Tibial nerve (tissue), 4 donors: ENCODE data around the gene CKAP2L. TPM values are rescaled to one million over a fixed set of nuclear protein-coding genes. Genes with fewer than 3 reads are reported as not detected.

Source experiments
- DNase-seq, 2 donors: peaks; one replicate each; pipeline ENCODE4 v3.0.0-alpha.2; 2019; ENCODE audit warnings: low spot score in 2 of 2
- H3K27ac ChIP-seq, 4 donors: fragments of 200-600 bp; sonication (generic) in 3 of 4; one replicate each; pipeline ENCODE4 v1.5.1; 2017 to 2019; ENCODE audit warnings: mild to moderate bottlenecking in 1 of 4
- H3K27me3 ChIP-seq, 2 donors: fragments of 200-600 bp; sonication (generic) in 1 of 2; one replicate each; pipeline versions ENCODE4 v1.5.1 to v1.6.0; 2017 to 2019
- H3K36me3 ChIP-seq, 3 donors: fragments of 200-600 bp; sonication (generic); one replicate each; pipeline ENCODE4 v1.5.1; 2018 to 2019
- H3K4me1 ChIP-seq, 4 donors: fragments of 200-600 bp; sonication (generic) in 3 of 4; one replicate each; pipeline ENCODE4 v1.5.1; 2017 to 2019
- H3K4me3 ChIP-seq, 4 donors: fragments of 200-600 bp; sonication (generic) in 3 of 4; one replicate each; pipeline ENCODE4 v1.5.1; 2017 to 2019; ENCODE audit warnings: mild to moderate bottlenecking in 1 of 4, moderate library complexity in 1 of 4
- H3K9me3 ChIP-seq, 4 donors: fragments of 200-600 bp; sonication (generic) in 3 of 4; one replicate each; pipeline ENCODE4 v1.5.1; 2017 to 2019
- EP300 ChIP-seq, 2 donors: sonication (generic); formaldehyde crosslinking; IDR thresholded peaks; one replicate each; pipeline ENCODE4 v1.6.1; 2017; ENCODE audit warnings: antibody characterized with exemption in 2 of 2, mild to moderate bottlenecking in 1 of 2
- POLR2A ChIP-seq, 2 donors: fragments of 450-650 bp; IDR thresholded peaks; one replicate each; pipeline ENCODE4 v1.6.1; 2017; ENCODE audit warnings: antibody characterized with exemption in 2 of 2, mild to moderate bottlenecking in 2 of 2, moderate library complexity in 2 of 2
- WGBS, 2 donors: methylation state at CpG; one replicate each; pipeline ENCODE4 v1.1.5; 2018; 5-methylcytosine and 5-hydroxymethylcytosine counted together
- total RNA-seq, 4 donors: library from RNA; depleted of rRNA; stranded (reverse); fragments of >200 nt; gene quantifications; one replicate each; pipeline ENCODE4 v1.1.0, GENCODE V29; 2016
- TF ChIP-seq, protein P1 (sequence below), 5 experiments: fragments of 200-600 bp in 3 of 5; fragments of 450-650 bp in 2 of 5; sonication (generic) in 3 of 5; IDR thresholded peaks; one replicate each; pipeline ENCODE4 v1.5.1; 2016 to 2019; ENCODE audit warnings: antibody characterized with exemption in 5 of 5, mild to moderate bottlenecking in 3 of 5, moderate library complexity in 2 of 5

The CKAP2L gene
- total RNA-seq, 4 donors from 2014 or later = not detected

DNA sequence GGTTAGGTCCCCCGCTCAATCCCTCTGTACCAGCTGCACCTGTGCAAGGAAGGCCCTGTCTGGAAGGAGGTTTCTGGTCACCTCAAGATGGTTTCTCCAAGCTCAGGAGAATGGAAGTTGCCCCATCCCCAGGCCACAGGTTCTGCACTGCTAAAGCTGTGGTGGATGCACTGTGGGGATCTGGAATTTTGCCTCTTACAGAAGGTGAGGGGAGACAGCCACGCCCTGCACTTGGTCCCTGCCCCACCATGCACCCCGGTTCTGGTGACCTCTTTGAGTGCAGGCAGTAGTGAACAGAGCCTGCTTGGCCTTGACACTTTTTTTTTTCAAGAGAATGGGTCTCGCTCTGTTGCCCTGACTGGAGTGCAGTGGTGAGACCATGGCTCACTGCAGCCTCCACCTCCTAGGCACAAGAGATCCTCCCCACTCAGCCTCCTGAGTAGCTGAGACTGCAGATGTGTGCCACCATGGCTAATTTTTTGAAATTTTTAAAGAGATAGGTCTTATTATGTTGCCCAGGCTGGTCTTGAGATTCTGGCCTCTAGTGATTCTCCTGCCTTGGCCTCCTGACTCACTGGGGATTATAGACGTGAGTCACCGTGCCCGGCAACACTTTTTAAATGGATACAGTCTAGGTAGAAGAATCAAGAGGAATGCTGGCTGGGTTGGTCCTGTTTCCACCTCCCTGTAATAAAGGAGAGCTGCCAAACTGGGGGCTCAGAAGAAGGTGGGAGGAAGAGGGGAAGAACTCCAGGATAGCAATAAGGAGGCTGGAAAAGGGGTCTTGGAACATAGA, 49.4 kb downstream of the CKAP2L start:
- no peaks in the 10 kb centered on the region for H3K9me3 ChIP-seq
- TF ChIP-seq, protein P1, sequence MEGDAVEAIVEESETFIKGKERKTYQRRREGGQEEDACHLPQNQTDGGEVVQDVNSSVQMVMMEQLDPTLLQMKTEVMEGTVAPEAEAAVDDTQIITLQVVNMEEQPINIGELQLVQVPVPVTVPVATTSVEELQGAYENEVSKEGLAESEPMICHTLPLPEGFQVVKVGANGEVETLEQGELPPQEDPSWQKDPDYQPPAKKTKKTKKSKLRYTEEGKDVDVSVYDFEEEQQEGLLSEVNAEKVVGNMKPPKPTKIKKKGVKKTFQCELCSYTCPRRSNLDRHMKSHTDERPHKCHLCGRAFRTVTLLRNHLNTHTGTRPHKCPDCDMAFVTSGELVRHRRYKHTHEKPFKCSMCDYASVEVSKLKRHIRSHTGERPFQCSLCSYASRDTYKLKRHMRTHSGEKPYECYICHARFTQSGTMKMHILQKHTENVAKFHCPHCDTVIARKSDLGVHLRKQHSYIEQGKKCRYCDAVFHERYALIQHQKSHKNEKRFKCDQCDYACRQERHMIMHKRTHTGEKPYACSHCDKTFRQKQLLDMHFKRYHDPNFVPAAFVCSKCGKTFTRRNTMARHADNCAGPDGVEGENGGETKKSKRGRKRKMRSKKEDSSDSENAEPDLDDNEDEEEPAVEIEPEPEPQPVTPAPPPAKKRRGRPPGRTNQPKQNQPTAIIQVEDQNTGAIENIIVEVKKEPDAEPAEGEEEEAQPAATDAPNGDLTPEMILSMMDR (IDR thresholded peaks at IDR 0.05) = no peak
- no peak for TF ChIP-seq POLR2A (IDR thresholded peaks at IDR 0.05)
- no peak for DNase-seq
- H3K36me3 ChIP-seq = no peaks in the 10 kb centered on the region
- H3K27me3 ChIP-seq = no peaks in the 10 kb centered on the region
- H3K27ac ChIP-seq = no peak overlapping the region
- no peaks in the 10 kb centered on the region for H3K4me1 ChIP-seq
- WGBS, 2 donors = 80 to 91% methylated on average over 7 of the region's 7 CpGs
- no peak overlapping the region for H3K4me3 ChIP-seq

- Histone ChIP-seq H3K4me3 (no peak overlapping the region), H3K9me3 (no peaks in the 10 kb centered on the region), H3K27me3 (no peaks in the 10 kb centered on the region), H3K36me3 (no peaks in the 10 kb centered on the region), H3K27ac (no peak overlapping the region), H3K4me1 (no peaks in the 10 kb centered on the region)
- DNase-seq = no peak
- WGBS, 2 donors = 78 to 81% methylated on average over 4 of the region's 4 CpGs
- TF ChIP-seq POLR2A (IDR thresholded peaks at IDR 0.05) (no peak), EP300 (IDR thresholded peaks at IDR 0.05) (no peak)
- TF ChIP-seq, protein P1 (IDR thresholded peaks at IDR 0.05) = no peak
Measured at GRCh38 chr2:112714331-112714730, 50.1 kb downstream of the CKAP2L start.

GRCh38 chr2:112713926-112714325, 50.5 kb downstream of the CKAP2L start:
- 85 to 88% methylated on average over 6 to 7 of the region's 7 CpGs for WGBS, 2 donors
- H3K4me3 ChIP-seq = no peak overlapping the region

GRCh38 chr2:112713585-112713925, 50.9 kb downstream of the CKAP2L start:
- Histone ChIP-seq H3K4me3 (no peak overlapping the region), H3K9me3 (no peaks in the 10 kb centered on the region), H3K4me1 (no peaks in the 10 kb centered on the region), H3K27ac (no peak overlapping the region), H3K36me3 (no peaks in the 10 kb centered on the region), H3K27me3 (no peaks in the 10 kb centered on the region)
- WGBS, 2 donors = 53 to 62% methylated on average over 7 of the region's 7 CpGs
- TF ChIP-seq EP300 (IDR thresholded peaks at IDR 0.05) (no peak), POLR2A (IDR thresholded peaks at IDR 0.05) (no peak)
- TF ChIP-seq, protein P1 (IDR thresholded peaks at IDR 0.05) = no peak
- DNase-seq = no peak

More at GRCh38 chr2:112713926-112714325, 50.5 kb downstream of the CKAP2L start:
- Histone ChIP-seq H3K36me3 (no peaks in the 10 kb centered on the region), H3K4me1 (no peaks in the 10 kb centered on the region), H3K9me3 (no peaks in the 10 kb centered on the region), H3K27me3 (no peaks in the 10 kb centered on the region), H3K27ac (no peak overlapping the region)
- DNase-seq = no peak
- TF ChIP-seq EP300 (IDR thresholded peaks at IDR 0.05) = no peak
- no peak for TF ChIP-seq POLR2A (IDR thresholded peaks at IDR 0.05)
- TF ChIP-seq, protein P1 (IDR thresholded peaks at IDR 0.05) = no peak

DNA sequence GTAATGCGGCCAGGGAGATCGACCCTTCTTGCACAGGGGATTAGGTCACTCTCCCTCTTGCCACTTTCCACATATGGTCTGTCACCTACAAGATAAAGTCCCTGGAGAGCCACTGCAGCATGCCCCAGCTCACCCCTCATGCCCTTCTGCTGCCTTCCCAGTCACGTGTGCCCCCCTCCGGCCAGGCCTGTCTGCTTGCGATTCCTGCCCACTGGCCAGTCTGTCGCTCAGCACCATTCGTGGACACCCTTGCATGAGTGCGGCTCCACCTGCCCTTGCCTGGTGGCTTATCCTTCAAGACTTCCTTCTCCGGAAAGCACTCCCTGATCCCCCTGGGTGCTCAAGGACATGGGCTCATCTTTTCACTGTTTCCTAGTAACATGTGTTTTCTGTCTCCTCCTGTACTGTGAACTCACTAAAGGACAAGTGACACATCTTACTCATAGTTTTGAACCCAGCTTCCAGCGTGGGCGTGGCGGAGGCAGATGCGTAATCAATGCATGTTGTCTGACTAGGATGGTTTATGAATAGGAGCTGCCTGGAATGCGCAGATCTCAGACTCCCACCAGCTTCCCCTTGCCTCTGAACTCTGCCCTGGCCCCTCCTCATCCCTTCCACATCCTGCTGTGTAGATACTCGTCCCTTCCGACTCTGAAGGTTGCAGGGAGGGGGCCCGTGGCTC, 51.4 kb downstream of the CKAP2L start:
- no peak for DNase-seq
- Histone ChIP-seq H3K4me1 (no peaks in the 10 kb centered on the region), H3K9me3 (no peaks in the 10 kb centered on the region), H3K4me3 (no peak overlapping the region), H3K27me3 (no peaks in the 10 kb centered on the region), H3K27ac (no peak overlapping the region), H3K36me3 (no peaks in the 10 kb centered on the region)
- 59% methylated on average over 17 of the region's 17 CpGs for WGBS, 2 donors
- TF ChIP-seq POLR2A (IDR thresholded peaks at IDR 0.05) = no peak
- TF ChIP-seq, protein P1 (IDR thresholded peaks at IDR 0.05) = no peak
- no peak for TF ChIP-seq EP300 (IDR thresholded peaks at IDR 0.05)
